OCI-LY3 (cell line): Measurements from ENCODE around the gene HSPA13.

Source experiments
- H2AFZ ChIP-seq: fragments of 200-600, 300-600 bp; shearing (Covaris generic); 2 replicates; pipeline ENCODE4 v1.6.0; 2014; ENCODE audit warnings: antibody characterized with exemption, low read depth, low read length
- H3K27ac ChIP-seq: fragments of 200-600, 300-600 bp; sonication (generic); 2 replicates; pipeline ENCODE4 v1.5.1; 2014; ENCODE audit warnings: mild to moderate bottlenecking, low read length, moderate library complexity, mixed read lengths
- H3K27me3 ChIP-seq: fragments of 200-600, 300-600 bp; sonication (generic); 2 replicates; pipeline ENCODE4 v1.6.1; 2014; ENCODE audit warnings: low read depth, low read length, mixed read lengths
- H3K36me3 ChIP-seq: fragments of 200-600, 300-600 bp; sonication (generic); replicated peaks from 2 replicates; pipeline ENCODE3; 2014; ENCODE audit warnings: low read depth, low read length, mixed read lengths
- H3K4me1 ChIP-seq: fragments of 300-600, 200-600 bp; sonication (generic); 2 replicates; pipeline ENCODE4 v1.6.1; 2014; ENCODE audit warnings: low read length, mixed read lengths
- H3K4me2 ChIP-seq: fragments of 200-600, 300-600 bp; sonication (generic); 2 replicates; pipeline ENCODE4 v1.6.1; 2014; ENCODE audit warnings: low read length, mixed read lengths
- H3K4me3 ChIP-seq: fragments of 300-600, 200-600 bp; sonication (generic); 2 replicates; pipeline ENCODE4 v1.5.1; 2014; ENCODE audit warnings: antibody characterized with exemption, mild to moderate bottlenecking, low read length, moderate library complexity
- H3K79me2 ChIP-seq: fragments of 300-600, 200-600 bp; shearing (Covaris generic); 2 replicates; pipeline ENCODE4 v1.6.1; 2014; ENCODE audit warnings: mild to moderate bottlenecking, low read length, mixed read lengths
- H3K9ac ChIP-seq: fragments of 300-600, 200-600 bp; shearing (Covaris generic); 2 replicates; pipeline ENCODE4 v1.6.0; 2014; ENCODE audit warnings: mild to moderate bottlenecking, low read length, moderate library complexity
- H3K9me3 ChIP-seq: fragments of 200-600, 300-600 bp; shearing (Covaris generic); 2 replicates; pipeline ENCODE4 v1.6.1; 2014; ENCODE audit warnings: low read length, mixed read lengths; ENCODE audit not compliant: insufficient read depth
- H4K20me1 ChIP-seq: fragments of 200-600, 300-600 bp; sonication (generic); 2 replicates; pipeline ENCODE4 v1.6.1; 2016; ENCODE audit warnings: low read length, mixed read lengths; ENCODE audit not compliant: insufficient read depth
- EZH2phosphoT487 ChIP-seq: fragments of 200-600 bp; shearing (Covaris generic); IDR thresholded peaks from 2 replicates; pipeline ENCODE4 v1.6.1; 2018; ENCODE audit warnings: antibody characterized with exemption, mixed run types, low read depth
- TF ChIP-seq, protein P1 (sequence below): fragments of 200-600, 300-600 bp; sonication (generic); IDR thresholded peaks from 2 replicates; pipeline ENCODE4 v1.5.1; 2014; ENCODE audit warnings: antibody characterized with exemption, low read length, low read depth

The HSPA13 gene

DNA sequence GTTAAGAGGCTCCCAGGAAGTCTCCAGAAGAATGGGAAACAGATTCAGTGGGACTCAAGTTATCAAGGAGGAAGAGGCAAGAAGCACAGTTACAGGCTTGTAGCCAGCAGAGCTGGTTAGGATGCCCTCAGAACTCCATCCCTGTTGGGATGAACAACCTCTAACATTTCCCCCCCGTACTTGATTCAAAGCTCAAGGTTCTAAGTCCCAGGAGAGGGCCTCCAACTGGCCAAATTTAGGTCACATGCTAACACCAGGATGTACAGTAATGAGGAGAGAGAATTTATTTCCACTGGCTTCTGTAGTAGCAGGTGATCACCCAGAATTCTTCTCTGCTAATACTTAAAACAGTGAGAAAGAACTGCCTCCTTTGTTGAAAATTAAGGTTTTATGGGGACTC, 22.3 kb upstream of the HSPA13 start:
- no peaks in the 10 kb centered on the region for H3K4me1 ChIP-seq
- H3K4me2 ChIP-seq = no peak overlapping the region
- 0 out of 2 replicates have a peak overlapping the region, but pooled peaks have one; percentile 27 for H2AFZ ChIP-seq
- TF ChIP-seq, protein P1, sequence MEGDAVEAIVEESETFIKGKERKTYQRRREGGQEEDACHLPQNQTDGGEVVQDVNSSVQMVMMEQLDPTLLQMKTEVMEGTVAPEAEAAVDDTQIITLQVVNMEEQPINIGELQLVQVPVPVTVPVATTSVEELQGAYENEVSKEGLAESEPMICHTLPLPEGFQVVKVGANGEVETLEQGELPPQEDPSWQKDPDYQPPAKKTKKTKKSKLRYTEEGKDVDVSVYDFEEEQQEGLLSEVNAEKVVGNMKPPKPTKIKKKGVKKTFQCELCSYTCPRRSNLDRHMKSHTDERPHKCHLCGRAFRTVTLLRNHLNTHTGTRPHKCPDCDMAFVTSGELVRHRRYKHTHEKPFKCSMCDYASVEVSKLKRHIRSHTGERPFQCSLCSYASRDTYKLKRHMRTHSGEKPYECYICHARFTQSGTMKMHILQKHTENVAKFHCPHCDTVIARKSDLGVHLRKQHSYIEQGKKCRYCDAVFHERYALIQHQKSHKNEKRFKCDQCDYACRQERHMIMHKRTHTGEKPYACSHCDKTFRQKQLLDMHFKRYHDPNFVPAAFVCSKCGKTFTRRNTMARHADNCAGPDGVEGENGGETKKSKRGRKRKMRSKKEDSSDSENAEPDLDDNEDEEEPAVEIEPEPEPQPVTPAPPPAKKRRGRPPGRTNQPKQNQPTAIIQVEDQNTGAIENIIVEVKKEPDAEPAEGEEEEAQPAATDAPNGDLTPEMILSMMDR = no peak
- TF ChIP-seq EZH2phosphoT487 = no peak
- H3K27me3 ChIP-seq = no peaks in the 10 kb centered on the region
- no peak overlapping the region for H3K4me3 ChIP-seq
- no peaks in the 10 kb centered on the region for H3K36me3 ChIP-seq
- H4K20me1 ChIP-seq = no peaks in the 10 kb centered on the region
- no peaks in the 10 kb centered on the region for H3K79me2 ChIP-seq
- no peak overlapping the region for H3K27ac ChIP-seq
- H3K9ac ChIP-seq = no peak overlapping the region
- no peaks in the 10 kb centered on the region for H3K9me3 ChIP-seq

DNA sequence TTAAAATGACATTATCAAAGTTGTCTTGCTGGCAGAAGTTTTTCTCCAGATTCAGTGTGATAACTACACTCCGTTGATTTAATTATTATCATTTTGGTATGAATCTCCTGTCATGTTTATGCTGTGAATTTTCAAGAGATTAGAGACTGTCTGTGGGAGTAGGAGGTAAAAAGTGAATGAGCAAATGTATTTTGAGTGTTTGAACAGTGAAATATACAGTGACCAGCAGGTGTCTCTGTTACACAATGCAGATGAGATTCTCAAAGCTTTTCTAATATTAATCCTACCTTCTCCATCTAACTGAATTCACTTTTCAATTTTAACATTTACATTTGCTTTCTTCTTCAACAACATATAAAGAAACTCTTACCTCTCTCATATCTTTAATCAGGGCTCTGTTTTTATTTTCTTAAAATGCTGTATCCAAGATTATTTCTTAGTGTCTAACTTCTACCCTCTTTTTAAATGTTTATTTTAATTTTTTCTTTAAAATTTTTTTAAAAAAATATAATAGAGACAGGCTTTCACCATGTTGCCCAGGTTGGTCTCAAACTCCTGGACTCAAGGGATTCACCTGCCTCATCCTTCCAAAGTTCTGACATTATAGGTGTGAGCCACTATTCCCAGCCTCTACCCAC, 20.9 kb upstream of the HSPA13 start:
- Histone ChIP-seq H3K27me3 (no peaks in the 10 kb centered on the region), H3K36me3 (no peaks in the 10 kb centered on the region), H3K27ac (no peak overlapping the region), H3K4me2 (no peak overlapping the region), H3K4me3 (no peak overlapping the region), H3K4me1 (no peaks in the 10 kb centered on the region), H2AFZ (no peak overlapping the region), H3K9ac (no peak overlapping the region), H3K9me3 (no peaks in the 10 kb centered on the region), H4K20me1 (no peaks in the 10 kb centered on the region), H3K79me2 (no peaks in the 10 kb centered on the region)
- no peak for TF ChIP-seq EZH2phosphoT487
- TF ChIP-seq, protein P1 = peak; percentile 71

DNA sequence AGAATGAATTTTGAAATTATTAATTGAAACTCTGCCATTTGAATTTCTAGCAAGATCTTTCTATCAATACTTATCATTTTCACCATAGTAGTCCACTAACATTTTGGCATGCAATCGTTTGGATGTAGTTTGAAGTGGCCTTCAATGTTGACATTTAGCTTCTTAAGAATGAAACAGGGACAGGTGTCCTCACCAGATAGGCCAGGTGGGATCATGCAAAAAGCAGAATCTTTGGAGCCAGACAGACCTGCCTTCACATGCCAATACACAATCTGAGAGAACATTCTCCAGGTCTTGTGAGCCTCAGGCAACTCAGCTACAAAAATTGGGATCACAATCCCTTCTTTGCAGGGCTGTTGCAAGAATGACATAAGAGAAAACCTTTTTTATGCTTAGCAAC, 18.3 kb upstream of the HSPA13 start:
- TF ChIP-seq EZH2phosphoT487 = no peak
- TF ChIP-seq, protein P1 = no peak
- Histone ChIP-seq H3K36me3 (no peaks in the 10 kb centered on the region), H3K4me3 (no peak overlapping the region), H3K9ac (no peak overlapping the region), H3K27me3 (no peaks in the 10 kb centered on the region), H3K4me1 (no peaks in the 10 kb centered on the region), H3K27ac (no peak overlapping the region), H3K9me3 (no peaks in the 10 kb centered on the region), H3K79me2 (no peaks in the 10 kb centered on the region), H3K4me2 (no peak overlapping the region), H4K20me1 (no peaks in the 10 kb centered on the region), H2AFZ (no peak overlapping the region)

DNA sequence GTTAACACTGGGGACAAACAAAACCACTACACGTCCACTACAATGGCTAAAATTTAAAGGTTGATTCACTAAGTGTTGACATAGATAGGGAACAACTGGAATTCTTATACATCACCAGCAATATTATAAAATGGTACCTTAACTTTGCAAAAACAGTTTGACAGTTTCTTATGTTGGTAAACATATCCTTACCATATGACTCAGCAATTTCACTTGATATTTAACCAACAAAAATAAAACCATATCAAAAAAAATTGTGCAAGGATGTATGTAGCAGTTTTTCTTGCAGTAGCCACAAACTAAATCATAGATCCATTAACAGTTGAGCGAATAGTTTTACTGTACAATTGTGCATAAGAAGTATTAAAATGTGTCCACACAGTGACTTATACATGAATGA, 5.3 kb upstream of the HSPA13 start:
- H3K27me3 ChIP-seq = no peaks in the 10 kb centered on the region
- no peak overlapping the region for H2AFZ ChIP-seq
- no peak overlapping the region for H3K4me3 ChIP-seq

More for the DNA sequence above, 5.3 kb upstream of the HSPA13 start:
- no peak for TF ChIP-seq EZH2phosphoT487
- TF ChIP-seq, protein P1 = no peak
- no peak overlapping the region for H3K27ac ChIP-seq
- no peaks in the 10 kb centered on the region for H3K79me2 ChIP-seq
- H3K9me3 ChIP-seq = no peaks in the 10 kb centered on the region
- no peaks in the 10 kb centered on the region for H4K20me1 ChIP-seq
- no peaks in the 10 kb centered on the region for H3K36me3 ChIP-seq
- peaks cover 6% of the 10 kb centered on the region for H3K4me1 ChIP-seq
- no peak overlapping the region for H3K4me2 ChIP-seq
- H3K9ac ChIP-seq = no peak overlapping the region
